CD4-positive, CD25-positive, alpha-beta regulatory T cell (primary cell): ENCODE results near the gene HOXA10. TPM values are rescaled to one million over a fixed set of nuclear protein-coding genes. Genes with fewer than 3 reads are reported as not detected.

ENCODE experiments used
- ATAC-seq, 2 donors: fragments of 150-1000 bp; cut with Tn5 transposase; one replicate each; pipeline ENCODE4 v1.10.0; 2021; ENCODE audit warnings: low read depth in 2 of 2, moderate number of reproducible peaks in 2 of 2, moderate library complexity in 1 of 2
- DNase-seq, 3 donors: peaks; one replicate each; pipeline versions ENCODE4 v3.0.0 to v3.0.0-alpha.2; 2012 to 2022; ENCODE audit warnings: mixed read lengths in 1 of 3
- H3K27ac ChIP-seq: one replicate; pipeline ENCODE4 v1.7.0; 2013; ENCODE audit warnings: mild to moderate bottlenecking, low read length; ENCODE audit not compliant: insufficient read depth, poor library complexity, severe bottlenecking
- H3K27me3 ChIP-seq: one replicate; pipeline ENCODE4 v1.7.0; 2013; ENCODE audit warnings: low read length; ENCODE audit not compliant: control insufficient read depth, insufficient read depth
- H3K36me3 ChIP-seq: one replicate; pipeline ENCODE4 v1.7.0; 2013; ENCODE audit warnings: mild to moderate bottlenecking, low read length, moderate library complexity; ENCODE audit not compliant: control insufficient read depth, insufficient read depth
- H3K4me1 ChIP-seq: 2 replicates; pipeline ENCODE4 v1.7.0; 2013; ENCODE audit warnings: mild to moderate bottlenecking, low read length; ENCODE audit not compliant: insufficient read depth, control insufficient read depth, poor library complexity, severe bottlenecking
- H3K4me3 ChIP-seq: one replicate; pipeline ENCODE4 v1.7.0; 2013; ENCODE audit warnings: low read depth, mild to moderate bottlenecking, low read length, moderate library complexity
- H3K9me3 ChIP-seq, 2 experiments: 1 replicate in 1 of 2; 2 replicates in 1 of 2; pipeline ENCODE4 v1.7.0; 2013; ENCODE audit warnings: low read length in 2 of 2, mild to moderate bottlenecking in 1 of 2, moderate library complexity in 1 of 2; ENCODE audit not compliant: control insufficient read depth in 2 of 2
- H3K27ac Mint-ChIP-seq, 3 donors: one replicate each; pipeline ENCODE4 v1.8.0; 2020 to 2022; ENCODE audit warnings: mild to moderate bottlenecking in 3 of 3, mixed read lengths in 3 of 3, moderate library complexity in 2 of 3
- H3K27me3 Mint-ChIP-seq: one replicate; pipeline ENCODE4 v1.8.0; 2022; ENCODE audit warnings: mild to moderate bottlenecking, mixed read lengths
- H3K36me3 Mint-ChIP-seq: one replicate; pipeline ENCODE4 v1.8.0; 2020; ENCODE audit warnings: mixed read lengths
- H3K4me1 Mint-ChIP-seq, 4 donors: one replicate each; pipeline ENCODE4 v1.8.0; 2020 to 2022; ENCODE audit warnings: mixed read lengths in 4 of 4, mild to moderate bottlenecking in 1 of 4
- H3K4me3 Mint-ChIP-seq, 4 donors: one replicate each; pipeline ENCODE4 v1.8.0; 2020 to 2022; ENCODE audit warnings: mild to moderate bottlenecking in 4 of 4, mixed read lengths in 4 of 4, moderate library complexity in 3 of 4
- H3K9me3 Mint-ChIP-seq, 7 donors: one replicate each; pipeline ENCODE4 v1.8.0; 2020 to 2022; ENCODE audit warnings: mixed read lengths in 7 of 7, mild to moderate bottlenecking in 3 of 7, moderate library complexity in 2 of 7
- polyA plus RNA-seq, 4 donors: library from polyadenylated mRNA; unstranded; fragments of 300-500 nt; fragmentation: Illumina TruSeq; gene quantifications; one replicate each; pipeline ENCODE4 v1.2.3, GENCODE V29; 2021
- total RNA-seq: library from RNA; stranded (reverse); gene quantifications from one replicate; pipeline ENCODE4 v1.2.3, GENCODE V29; 2022

HOXA10 gene
- total and polyA plus RNA-seq, 5 donors from 2014 or later: 0.35 TPM; not detected in 4

DNA sequence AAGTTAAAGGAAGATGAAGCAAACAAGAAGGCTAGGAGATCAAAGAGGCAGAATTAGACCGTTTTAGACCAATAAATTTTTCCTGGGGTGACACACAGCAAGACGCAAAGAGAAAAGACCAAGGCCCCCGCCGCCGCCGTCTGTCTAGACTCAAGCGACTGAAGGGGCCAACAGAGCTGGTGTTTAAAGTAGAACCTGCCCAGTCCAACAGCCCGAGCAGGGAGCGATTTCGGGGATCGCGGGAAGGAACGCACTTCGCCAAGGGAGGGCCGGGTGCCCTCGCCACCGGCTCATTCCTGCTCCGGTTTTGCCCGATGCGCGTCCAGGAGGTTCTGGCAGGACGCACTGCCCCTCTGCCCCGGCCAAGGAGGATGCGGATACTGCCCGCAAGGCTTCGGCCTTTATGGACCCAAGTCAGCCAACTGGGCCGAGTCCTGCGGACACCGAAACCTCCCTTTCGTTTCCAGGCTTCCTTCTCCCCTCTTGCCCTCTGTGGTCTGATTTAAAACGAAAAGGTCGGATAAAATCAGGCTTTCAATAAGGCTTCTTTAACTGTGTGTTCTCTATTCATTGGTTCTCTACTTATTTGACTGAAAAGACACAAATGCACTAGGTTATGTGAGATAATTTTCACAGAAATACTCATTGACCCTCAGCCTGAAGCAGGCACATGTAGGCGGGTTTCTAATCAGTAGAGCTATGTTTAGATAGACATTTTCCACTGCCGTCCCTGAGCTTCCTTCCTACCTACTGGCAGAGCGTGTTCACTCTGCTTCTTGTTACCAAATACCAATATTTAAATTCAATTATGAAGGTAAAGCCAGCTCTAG is 15.5 kb downstream of the HOXA10 start:
- DNase-seq (no peak), ATAC-seq (no peak)
- peaks cover 13 to 53% (median 30%) of the 10 kb centered on the region in 4 donors for H3K4me1 Mint-ChIP-seq

GRCh38 chr7:27157702-27158431 is 16.3 kb downstream of the HOXA10 start:
- Mint-ChIP-seq H3K4me1 (peaks cover 14 to 58% (median 30%) of the 10 kb centered on the region in 4 donors), H3K4me3 (peak overlapping the region; percentile 33 to 77 (median 68)), H3K36me3 (peaks cover 3% of the 10 kb centered on the region), H3K27me3 (peaks cover 95% of the 10 kb centered on the region), H3K9me3 (peaks cover 0 to 8% (median 0%) of the 10 kb centered on the region in 7 donors), H3K27ac (peak overlapping the region in 1 of 3 donors; percentile 76)
- Histone ChIP-seq H3K9me3 (no peaks in the 10 kb centered on the region), H3K4me3 (no peak overlapping the region), H3K27ac (no peak overlapping the region), H3K4me1 (peaks cover 45% of the 10 kb centered on the region), H3K27me3 (peaks cover 53% of the 10 kb centered on the region), H3K36me3 (no peaks in the 10 kb centered on the region)
- no peak for ATAC-seq
- DNase-seq: no peak

More for the DNA sequence above, 15.5 kb downstream of the HOXA10 start:
- no peak overlapping the region for H3K27ac Mint-ChIP-seq
- peaks cover 53% of the 10 kb centered on the region for H3K27me3 ChIP-seq
- no peak overlapping the region for H3K4me3 ChIP-seq
- H3K9me3 ChIP-seq: no peaks in the 10 kb centered on the region
- H3K9me3 Mint-ChIP-seq: peaks cover 0 to 8% (median 0%) of the 10 kb centered on the region in 7 donors
- peaks cover 3% of the 10 kb centered on the region for H3K36me3 Mint-ChIP-seq
- H3K27ac ChIP-seq: no peak overlapping the region
- peaks cover 45% of the 10 kb centered on the region for H3K4me1 ChIP-seq
- H3K27me3 Mint-ChIP-seq: peaks cover 95% of the 10 kb centered on the region
- peak overlapping the region; percentile 3 to 70 (median 40) for H3K4me3 Mint-ChIP-seq
- H3K36me3 ChIP-seq: no peaks in the 10 kb centered on the region

GRCh38 chr7:27156916-27157701 is 17.0 kb downstream of the HOXA10 start:
- peak overlapping the region; percentile 33 to 85 (median 70) for H3K4me3 Mint-ChIP-seq
- H3K27me3 Mint-ChIP-seq: peaks cover 94% of the 10 kb centered on the region
- H3K27ac Mint-ChIP-seq: peak overlapping the region in 1 of 3 donors; percentile 76
- peaks cover 3% of the 10 kb centered on the region for H3K36me3 Mint-ChIP-seq
- peaks cover 0 to 7% (median 0%) of the 10 kb centered on the region in 7 donors for H3K9me3 Mint-ChIP-seq
- no peak overlapping the region for H3K27ac ChIP-seq
- peaks cover 14 to 62% (median 30%) of the 10 kb centered on the region in 4 donors for H3K4me1 Mint-ChIP-seq
- no peaks in the 10 kb centered on the region for H3K36me3 ChIP-seq
- ATAC-seq: no peak
- H3K27me3 ChIP-seq: peaks cover 54% of the 10 kb centered on the region
- H3K4me3 ChIP-seq: no peak overlapping the region
- DNase-seq: no peak
- H3K4me1 ChIP-seq: peaks cover 53% of the 10 kb centered on the region
- H3K9me3 ChIP-seq: no peaks in the 10 kb centered on the region

- peak within 1 kb of the TSS in 2 of 3 donors; percentile 65 to 76 for H3K27ac Mint-ChIP-seq
- Histone ChIP-seq H3K36me3 (no peaks in the 10 kb centered on the region), H3K4me3 (peak within 1 kb of the TSS; percentile 13), H3K9me3 (no peaks in the 10 kb centered on the region), H3K4me1 (peaks cover 59% of the 10 kb centered on the region), H3K27me3 (peaks cover 57% of the 10 kb centered on the region), H3K27ac (no peak within 1 kb of the TSS)
- peaks cover 0 to 8% (median 0%) of the 10 kb centered on the region in 7 donors for H3K9me3 Mint-ChIP-seq
- H3K4me3 Mint-ChIP-seq: peak within 1 kb of the TSS; percentile 78 to 85 (median 80)
- no peak for ATAC-seq
- no peak for DNase-seq
- H3K36me3 Mint-ChIP-seq: peaks cover 3% of the 10 kb centered on the region
- H3K27me3 Mint-ChIP-seq: peaks cover 97% of the 10 kb centered on the region
- H3K4me1 Mint-ChIP-seq: peaks cover 14 to 68% (median 35%) of the 10 kb centered on the region in 4 donors
Observed at GRCh38 chr7:27156508-27156898, 17.6 kb downstream of the HOXA10 start, which contains the start of gene HOXA7. TSS of gene HOXA7 (minus strand) at chr7:27156675. CDS start at chr7:27156545, 130 bp downstream.

DNA sequence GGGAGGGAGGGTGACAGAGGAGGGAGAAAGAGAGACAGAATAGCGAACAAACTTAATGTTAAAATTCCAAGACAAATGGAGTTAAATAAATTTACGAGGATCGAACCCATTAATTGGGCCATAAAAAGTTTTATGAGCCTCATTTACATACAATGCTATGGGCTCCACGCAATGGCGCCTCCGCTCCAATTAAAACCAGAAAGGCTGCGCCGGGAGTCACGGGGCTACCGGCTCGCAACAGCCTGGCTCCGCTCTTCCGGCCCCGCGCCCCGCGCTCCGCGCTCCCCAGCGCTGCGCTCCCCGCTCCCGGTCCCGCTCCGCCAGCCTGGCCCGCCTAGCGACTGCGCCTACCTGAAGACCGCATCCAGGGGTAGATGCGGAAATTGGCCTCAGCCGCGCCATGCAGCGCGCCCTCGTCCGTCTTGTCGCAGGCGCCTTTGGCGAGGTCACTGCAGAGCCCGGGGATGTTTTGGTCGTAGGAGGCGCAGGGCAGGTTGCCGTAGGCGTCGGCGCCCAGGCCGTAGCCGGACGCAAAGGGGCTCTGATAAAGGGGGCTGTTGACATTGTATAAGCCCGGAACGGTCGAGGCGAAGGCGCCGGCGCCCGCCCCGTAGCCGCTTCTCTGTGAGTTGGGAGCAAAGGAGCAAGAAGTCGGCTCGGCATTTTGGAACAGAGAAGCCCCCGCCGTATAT is 18.2 kb downstream of the HOXA10 start:
- DNase-seq (no peak), ATAC-seq (no peak)
- Histone ChIP-seq H3K27ac (no peak overlapping the region), H3K36me3 (no peaks in the 10 kb centered on the region), H3K27me3 (peaks cover 62% of the 10 kb centered on the region), H3K9me3 (no peaks in the 10 kb centered on the region), H3K4me1 (peaks cover 59% of the 10 kb centered on the region), H3K4me3 (peak overlapping the region; percentile 13)
- peaks cover 99% of the 10 kb centered on the region for H3K27me3 Mint-ChIP-seq
- peaks cover 0 to 10% (median 0%) of the 10 kb centered on the region in 7 donors for H3K9me3 Mint-ChIP-seq
- peaks cover 3% of the 10 kb centered on the region for H3K36me3 Mint-ChIP-seq
- peak overlapping the region; percentile 71 to 85 (median 79) for H3K4me3 Mint-ChIP-seq
- H3K27ac Mint-ChIP-seq: peak overlapping the region in 1 of 3 donors; percentile 65
- peaks cover 11 to 70% (median 36%) of the 10 kb centered on the region in 4 donors for H3K4me1 Mint-ChIP-seq

- Histone ChIP-seq H3K36me3 (no peaks in the 10 kb centered on the region), H3K27me3 (peaks cover 66% of the 10 kb centered on the region), H3K4me1 (peaks cover 58% of the 10 kb centered on the region), H3K9me3 (no peaks in the 10 kb centered on the region), H3K4me3 (no peak overlapping the region), H3K27ac (no peak overlapping the region)
- H3K36me3 Mint-ChIP-seq: peaks cover 3% of the 10 kb centered on the region
- H3K27me3 Mint-ChIP-seq: peaks cover 99% of the 10 kb centered on the region
- peak overlapping the region in 1 of 3 donors; percentile 65 for H3K27ac Mint-ChIP-seq
- DNase-seq: no peak
- peaks cover 10 to 73% (median 38%) of the 10 kb centered on the region in 4 donors for H3K4me1 Mint-ChIP-seq
- peak overlapping the region; percentile 78 to 82 (median 81) for H3K4me3 Mint-ChIP-seq
- no peak for ATAC-seq
- H3K9me3 Mint-ChIP-seq: peaks cover 0 to 10% (median 0%) of the 10 kb centered on the region in 7 donors
Observed at GRCh38 chr7:27154901-27155815, 19.0 kb downstream of the HOXA10 start.
